Stomach smooth muscle (tissue), 2 donors: ENCODE measurements around the gene PDZD7.
A peak's percentile ranks its signal among the peaks of the same experiment; 100 is the strongest.

Experiments used
- H3K27ac ChIP-seq: one replicate; pipeline ENCODE4 v1.7.0; 2013; ENCODE audit warnings: mild to moderate bottlenecking, low read length, inconsistent platforms
- H3K27me3 ChIP-seq, 2 donors: one replicate each; pipeline ENCODE4 v1.7.0; 2013; ENCODE audit warnings: low read length in 2 of 2; ENCODE audit not compliant: insufficient read depth in 2 of 2, control insufficient read depth in 1 of 2
- H3K36me3 ChIP-seq, 2 donors: one replicate each; pipeline ENCODE4 v1.7.0; 2013; ENCODE audit warnings: low read length in 2 of 2; ENCODE audit not compliant: control insufficient read depth in 2 of 2, insufficient read depth in 2 of 2
- H3K4me1 ChIP-seq: one replicate; pipeline ENCODE4 v1.7.0; 2013; ENCODE audit warnings: low read length; ENCODE audit not compliant: control insufficient read depth, insufficient read depth
- H3K4me3 ChIP-seq, 2 donors: one replicate each; pipeline ENCODE4 v1.7.0; 2013; ENCODE audit warnings: low read length in 2 of 2
- H3K9ac ChIP-seq, 2 donors: one replicate each; pipeline ENCODE4 v1.7.0; 2013; ENCODE audit warnings: low read length in 2 of 2, mild to moderate bottlenecking in 1 of 2
- H3K9me3 ChIP-seq, 2 donors: one replicate each; pipeline ENCODE4 v1.7.0; 2013; ENCODE audit warnings: low read length in 2 of 2; ENCODE audit not compliant: control insufficient read depth in 2 of 2
- donor health status: healthy.
- donor health status: Pancreatic carcinoma.

The PDZD7 gene

GRCh38 chr10:101031128-101031795 lies at the start of gene PDZD7, which contains the start of gene SFXN3:
Gene PDZD7, minus strand, starts transcription at chr10:101031129. Its CDS starts 910 bp downstream, at chr10:101030219.
Gene SFXN3, plus strand, starts transcription at chr10:101031234. Its CDS starts 3,461 bp downstream, at chr10:101034695.
- Histone ChIP-seq H3K9me3 (no peaks in the 10 kb centered on the region), H3K4me3 (peak within 1 kb of the TSS; percentile 89 to 91), H3K27me3 (peaks cover 3 to 9% of the 10 kb centered on the region in 2 donors), H3K9ac (peak within 1 kb of the TSS; percentile 67 to 76), H3K27ac (peak within 1 kb of the TSS; percentile 94), H3K36me3 (peaks cover 12 to 14% of the 10 kb centered on the region in 2 donors), H3K4me1 (peaks cover 26% of the 10 kb centered on the region)

DNA sequence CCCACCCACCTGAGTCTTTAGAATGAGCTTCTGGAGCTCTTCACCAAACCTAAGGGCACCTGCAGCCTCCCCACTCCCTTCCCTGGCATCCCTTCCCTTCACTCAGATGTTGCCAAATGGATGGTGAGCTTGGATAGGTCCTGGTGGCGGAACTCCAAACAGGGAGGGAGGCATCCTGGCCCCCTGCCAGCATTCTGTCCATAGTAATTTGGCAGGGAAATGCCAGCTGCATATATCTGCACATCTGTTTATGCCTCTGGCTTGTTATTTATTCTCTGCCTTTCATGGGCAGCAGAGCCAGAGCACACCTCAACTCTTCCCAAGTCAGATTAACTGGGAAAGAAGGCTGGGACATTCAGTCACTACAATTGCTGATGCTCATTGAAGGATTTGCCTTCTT lies 48.9 kb upstream of the PDZD7 start:
- peaks cover 25 to 37% of the 10 kb centered on the region in 2 donors for H3K27me3 ChIP-seq

GRCh38 chr10:101076630-101077029 lies 45.7 kb upstream of the PDZD7 start:
- Histone ChIP-seq H3K4me3 (no peak overlapping the region), H3K4me1 (no peaks in the 10 kb centered on the region), H3K27me3 (peaks cover 43 to 47% of the 10 kb centered on the region in 2 donors), H3K9me3 (no peaks in the 10 kb centered on the region), H3K36me3 (no peaks in the 10 kb centered on the region), H3K9ac (no peak overlapping the region), H3K27ac (no peak overlapping the region)

More for the DNA sequence above, 48.9 kb upstream of the PDZD7 start:
- Histone ChIP-seq H3K9me3 (no peaks in the 10 kb centered on the region), H3K9ac (no peak overlapping the region), H3K36me3 (no peaks in the 10 kb centered on the region), H3K27ac (no peak overlapping the region), H3K4me3 (no peak overlapping the region), H3K4me1 (no peaks in the 10 kb centered on the region)

DNA sequence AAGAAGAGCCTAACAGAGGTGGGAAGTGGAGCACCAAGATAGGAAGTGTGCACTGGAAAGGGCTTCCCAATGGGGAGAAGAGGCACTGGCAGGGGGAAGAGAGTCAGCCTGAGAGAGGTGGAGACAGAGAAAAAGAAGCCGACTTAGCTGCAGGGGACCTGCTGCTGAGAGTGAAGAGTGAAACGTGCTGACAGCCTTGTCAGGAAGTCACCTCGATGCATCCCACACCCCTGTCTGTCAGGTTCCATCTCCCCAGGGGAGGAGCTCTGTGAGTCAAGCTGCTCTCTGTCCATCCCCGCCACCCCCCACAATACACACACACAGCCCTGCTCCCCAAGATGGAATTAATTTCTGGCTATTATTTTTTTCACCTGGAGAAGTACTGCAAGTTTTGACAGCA lies 44.8 kb upstream of the PDZD7 start:
- no peak overlapping the region for H3K9ac ChIP-seq
- H3K36me3 ChIP-seq = no peaks in the 10 kb centered on the region
- peaks cover 44% of the 10 kb centered on the region in 2 donors for H3K27me3 ChIP-seq
- H3K4me3 ChIP-seq = no peak overlapping the region
- H3K4me1 ChIP-seq = no peaks in the 10 kb centered on the region
- no peaks in the 10 kb centered on the region for H3K9me3 ChIP-seq
- no peak overlapping the region for H3K27ac ChIP-seq

DNA sequence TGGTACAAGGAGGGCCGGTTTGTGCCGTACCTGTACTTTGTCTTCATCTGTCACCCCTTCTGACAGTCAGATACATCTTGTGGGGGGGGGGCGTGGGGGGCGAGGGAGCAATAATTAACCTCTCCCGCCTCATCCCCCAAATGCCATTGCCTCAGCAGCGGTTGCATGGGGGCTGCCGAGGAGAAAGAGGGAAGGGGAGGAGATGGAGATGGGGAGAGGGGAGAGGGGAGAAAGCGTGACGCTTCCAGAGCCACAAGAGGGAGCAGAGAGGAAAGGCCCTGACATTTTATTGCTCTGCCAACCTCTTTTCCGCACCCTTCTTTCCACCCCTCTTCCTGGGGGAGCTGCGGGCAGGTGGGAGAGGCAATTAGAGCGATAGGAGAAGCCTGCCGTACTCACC lies 42.7 kb upstream of the PDZD7 start:
- H3K4me1 ChIP-seq = no peaks in the 10 kb centered on the region
- H3K27ac ChIP-seq = no peak overlapping the region
- no peaks in the 10 kb centered on the region for H3K36me3 ChIP-seq
- peaks cover 38 to 39% of the 10 kb centered on the region in 2 donors for H3K27me3 ChIP-seq
- no peak overlapping the region for H3K9ac ChIP-seq
- no peaks in the 10 kb centered on the region for H3K9me3 ChIP-seq
- H3K4me3 ChIP-seq = no peak overlapping the region

GRCh38 chr10:101072923-101073322 lies 42.0 kb upstream of the PDZD7 start:
- H3K9me3 ChIP-seq = no peaks in the 10 kb centered on the region

DNA sequence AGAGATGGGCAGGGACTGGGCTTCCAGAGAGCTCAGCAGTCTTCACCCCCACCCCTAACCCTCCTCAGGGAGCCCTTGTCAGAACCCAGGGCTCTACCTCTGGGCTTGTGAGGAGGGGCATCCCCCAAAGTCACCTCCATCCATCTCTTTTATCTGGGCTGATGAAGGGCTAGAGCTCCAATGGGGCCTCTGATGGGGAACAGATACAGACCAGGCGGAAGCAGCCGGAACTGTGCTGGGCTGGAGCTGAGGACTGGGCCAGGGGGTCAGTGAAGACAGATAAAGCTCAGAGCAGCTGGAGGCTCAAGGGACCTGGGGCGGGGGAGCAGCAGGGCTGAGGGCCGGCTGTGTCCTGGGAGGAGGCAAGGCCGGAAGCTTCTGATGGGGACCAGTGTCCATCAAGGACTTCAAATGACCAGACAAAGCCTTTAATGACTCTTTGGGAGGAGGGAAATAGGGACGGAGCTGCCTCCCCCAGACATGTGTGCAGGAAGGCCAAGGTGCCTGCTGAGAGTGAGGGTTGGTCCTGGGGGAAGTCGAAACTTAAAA lies 41.0 kb upstream of the PDZD7 start:
- H3K27me3 ChIP-seq = peaks cover 41 to 43% of the 10 kb centered on the region in 2 donors
- H3K27ac ChIP-seq = no peak overlapping the region

More at GRCh38 chr10:101072923-101073322, 42.0 kb upstream of the PDZD7 start:
- peaks cover 36 to 38% of the 10 kb centered on the region in 2 donors for H3K27me3 ChIP-seq
- no peak overlapping the region for H3K4me3 ChIP-seq
- no peaks in the 10 kb centered on the region for H3K4me1 ChIP-seq
- no peak overlapping the region for H3K27ac ChIP-seq
- H3K9ac ChIP-seq = no peak overlapping the region
- no peaks in the 10 kb centered on the region for H3K36me3 ChIP-seq

GRCh38 chr10:101071267-101071884 lies 40.4 kb upstream of the PDZD7 start:
- peaks cover 43 to 44% of the 10 kb centered on the region in 2 donors for H3K27me3 ChIP-seq
- H3K36me3 ChIP-seq = no peaks in the 10 kb centered on the region
- H3K9ac ChIP-seq = no peak overlapping the region
- H3K27ac ChIP-seq = no peak overlapping the region
- no peaks in the 10 kb centered on the region for H3K9me3 ChIP-seq
- H3K4me1 ChIP-seq = peaks cover 13% of the 10 kb centered on the region
- H3K4me3 ChIP-seq = no peak overlapping the region

More for the DNA sequence above, 41.0 kb upstream of the PDZD7 start:
- Histone ChIP-seq H3K36me3 (no peaks in the 10 kb centered on the region), H3K9me3 (no peaks in the 10 kb centered on the region), H3K4me3 (no peak overlapping the region), H3K4me1 (peaks cover 8% of the 10 kb centered on the region), H3K9ac (no peak overlapping the region)

DNA sequence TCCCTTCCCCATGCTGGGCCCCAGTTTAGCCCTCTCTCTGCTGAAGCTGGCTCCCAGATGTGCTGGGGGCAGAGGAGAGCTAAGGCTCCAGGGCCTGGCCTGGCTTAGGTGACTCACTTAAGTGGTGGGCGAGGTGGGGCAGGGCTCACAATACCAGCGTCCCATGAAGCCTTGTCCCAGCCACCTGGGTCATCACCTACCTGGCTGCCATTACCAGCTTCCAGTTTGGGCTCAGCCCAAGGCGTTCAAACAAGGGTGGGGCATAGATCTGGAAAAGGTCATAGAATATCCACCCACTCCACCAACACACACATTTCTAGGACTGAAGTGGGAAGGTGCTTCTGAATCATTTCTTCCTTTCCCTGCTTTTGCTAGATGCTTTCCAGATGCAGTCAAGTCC lies 39.2 kb upstream of the PDZD7 start:
- Histone ChIP-seq H3K9ac (no peak overlapping the region), H3K27ac (no peak overlapping the region), H3K9me3 (no peaks in the 10 kb centered on the region), H3K36me3 (no peaks in the 10 kb centered on the region), H3K27me3 (peaks cover 44 to 48% of the 10 kb centered on the region in 2 donors), H3K4me3 (no peak overlapping the region), H3K4me1 (peaks cover 24% of the 10 kb centered on the region)

GRCh38 chr10:101069441-101069840 lies 38.5 kb upstream of the PDZD7 start:
- peaks cover 27% of the 10 kb centered on the region for H3K4me1 ChIP-seq
- H3K27me3 ChIP-seq = peaks cover 48 to 52% of the 10 kb centered on the region in 2 donors
- no peaks in the 10 kb centered on the region for H3K9me3 ChIP-seq
- no peak overlapping the region for H3K9ac ChIP-seq
- H3K27ac ChIP-seq = no peak overlapping the region
- H3K36me3 ChIP-seq = no peaks in the 10 kb centered on the region
- no peak overlapping the region for H3K4me3 ChIP-seq
